ENCODE measurements around the gene USF1.

Gene USF1, protein sequence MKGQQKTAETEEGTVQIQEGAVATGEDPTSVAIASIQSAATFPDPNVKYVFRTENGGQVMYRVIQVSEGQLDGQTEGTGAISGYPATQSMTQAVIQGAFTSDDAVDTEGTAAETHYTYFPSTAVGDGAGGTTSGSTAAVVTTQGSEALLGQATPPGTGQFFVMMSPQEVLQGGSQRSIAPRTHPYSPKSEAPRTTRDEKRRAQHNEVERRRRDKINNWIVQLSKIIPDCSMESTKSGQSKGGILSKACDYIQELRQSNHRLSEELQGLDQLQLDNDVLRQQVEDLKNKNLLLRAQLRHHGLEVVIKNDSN

DNA sequence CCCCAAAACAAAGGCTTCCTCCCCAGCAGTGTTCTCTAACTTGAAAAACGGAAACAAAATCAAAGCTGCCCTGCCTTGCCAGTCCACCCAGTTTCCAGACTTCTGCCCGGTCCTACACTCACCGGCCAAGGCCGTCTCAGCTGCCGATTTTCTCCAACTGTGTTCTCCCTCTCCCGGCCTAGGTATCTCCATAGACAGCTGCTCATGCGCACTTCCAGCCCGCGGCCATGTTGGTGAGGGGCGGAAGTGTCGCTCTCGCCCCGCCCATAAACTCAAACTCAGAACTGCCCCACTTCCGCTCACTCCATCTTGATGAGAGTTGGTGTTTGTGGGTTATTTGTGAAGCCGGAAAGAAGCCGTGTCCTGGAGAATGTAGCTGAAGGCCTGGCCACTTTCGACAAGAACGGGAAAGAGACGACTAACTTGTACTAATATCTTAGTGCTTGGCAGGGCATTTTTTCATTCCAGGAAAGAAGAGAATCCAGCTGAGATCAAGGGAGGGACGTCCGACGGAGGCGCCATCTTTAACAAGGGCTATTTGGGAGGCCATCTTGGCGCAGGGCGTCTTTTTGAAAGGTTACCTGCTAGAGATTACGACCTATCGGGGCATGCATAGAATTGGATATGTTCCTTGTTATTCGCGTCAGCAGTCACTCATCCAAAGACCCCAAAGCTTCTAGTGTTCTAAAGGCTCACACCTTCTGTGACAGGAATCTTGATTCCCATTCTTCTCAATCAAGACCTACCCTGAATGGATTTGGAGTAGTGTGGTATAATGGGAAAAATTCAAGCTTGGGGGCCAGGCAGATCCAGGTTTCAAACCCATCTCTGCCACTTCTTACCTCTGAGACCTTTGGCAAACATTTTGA is at the start of gene USF1:
Gene USF1, minus strand, starts transcription at position 242 of the 869 bp plus-strand sequence. CDS start 2,702 bp downstream, outside the sequence.
- intact Hi-C loops (cut with DNase I), result loop anchor here (5.0 kb wide), 3 partner anchors 51 to 86 kb away; partner anchors contain the start of genes DEDD, KLHDC9, NIT1 and PFDN2
- DNase-seq, result peak; percentile 88 to 99 (median 91)

DNA sequence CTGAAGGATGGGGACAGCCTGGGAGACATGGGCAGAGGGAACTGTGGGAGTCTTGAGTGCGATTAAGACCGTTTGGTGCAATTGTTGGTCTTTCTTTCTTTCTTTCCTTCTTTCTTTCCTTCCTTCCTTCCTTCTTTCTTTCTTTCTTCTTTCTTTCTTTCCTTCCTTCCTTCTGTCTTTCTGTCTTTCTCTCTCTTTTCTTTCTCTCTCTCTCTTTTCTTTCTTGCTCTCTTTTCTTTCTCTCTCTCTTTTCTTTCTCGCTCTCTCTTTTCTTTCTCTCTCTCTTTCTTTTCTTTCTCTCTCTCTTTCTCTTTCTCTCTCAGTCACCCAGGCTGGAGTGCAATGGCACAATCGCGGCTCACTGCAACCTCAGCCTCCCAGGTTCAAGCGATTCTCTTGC is 49.5 kb upstream of the USF1 start:
- DNase-seq, result no peak
- intact Hi-C loops (cut with DNase I), result loop anchor here (5.0 kb wide), 4 partner anchors 37 to 368 kb away; partner anchors contain the start of genes DEDD and USF1

DNA sequence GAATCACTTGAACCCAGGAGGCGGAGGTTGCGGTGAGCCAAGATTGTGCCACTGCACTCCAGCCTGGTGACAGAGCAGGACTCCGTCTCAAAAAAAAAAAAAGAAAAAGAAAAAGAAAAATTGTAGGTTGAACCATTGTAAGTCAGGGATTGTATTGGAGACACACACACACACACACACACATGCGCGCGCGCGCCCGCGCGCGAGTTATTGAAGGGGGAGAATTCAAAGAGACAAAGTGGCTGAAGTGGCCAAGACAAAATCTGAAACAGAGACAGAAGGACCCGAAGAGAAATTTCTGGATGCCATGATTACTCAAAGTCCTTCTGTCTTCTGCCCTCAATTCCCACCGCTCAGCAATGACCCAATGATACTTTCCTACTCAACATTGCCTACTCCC is 48.7 kb upstream of the USF1 start:
- intact Hi-C loops (cut with DNase I), result no loop called here

DNA sequence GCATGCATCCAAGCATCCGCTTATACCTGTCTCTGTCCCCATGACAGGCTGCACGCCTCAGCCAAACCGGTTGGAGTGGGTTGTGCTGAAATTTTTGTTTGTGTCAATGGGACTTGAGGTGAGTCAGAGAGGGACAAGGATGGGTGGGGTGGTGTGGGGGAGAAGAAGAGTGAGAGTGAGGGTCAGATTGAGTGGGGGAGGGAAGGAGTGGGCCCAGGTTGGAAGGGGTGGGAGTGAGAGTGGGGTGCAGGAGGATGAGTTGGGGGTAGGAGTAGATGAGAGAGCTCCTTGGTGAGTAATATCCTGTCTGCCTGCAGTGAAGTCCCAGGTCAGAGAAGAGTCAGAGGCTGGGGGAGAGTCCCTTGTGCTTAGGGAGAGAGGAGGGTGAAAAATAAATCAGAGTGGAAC is 46.8 kb upstream of the USF1 start:
- intact Hi-C loops (cut with DNase I), result no loop called here
- no peak for DNase-seq

More for the DNA sequence above, 48.7 kb upstream of the USF1 start:
- no peak for DNase-seq

DNA sequence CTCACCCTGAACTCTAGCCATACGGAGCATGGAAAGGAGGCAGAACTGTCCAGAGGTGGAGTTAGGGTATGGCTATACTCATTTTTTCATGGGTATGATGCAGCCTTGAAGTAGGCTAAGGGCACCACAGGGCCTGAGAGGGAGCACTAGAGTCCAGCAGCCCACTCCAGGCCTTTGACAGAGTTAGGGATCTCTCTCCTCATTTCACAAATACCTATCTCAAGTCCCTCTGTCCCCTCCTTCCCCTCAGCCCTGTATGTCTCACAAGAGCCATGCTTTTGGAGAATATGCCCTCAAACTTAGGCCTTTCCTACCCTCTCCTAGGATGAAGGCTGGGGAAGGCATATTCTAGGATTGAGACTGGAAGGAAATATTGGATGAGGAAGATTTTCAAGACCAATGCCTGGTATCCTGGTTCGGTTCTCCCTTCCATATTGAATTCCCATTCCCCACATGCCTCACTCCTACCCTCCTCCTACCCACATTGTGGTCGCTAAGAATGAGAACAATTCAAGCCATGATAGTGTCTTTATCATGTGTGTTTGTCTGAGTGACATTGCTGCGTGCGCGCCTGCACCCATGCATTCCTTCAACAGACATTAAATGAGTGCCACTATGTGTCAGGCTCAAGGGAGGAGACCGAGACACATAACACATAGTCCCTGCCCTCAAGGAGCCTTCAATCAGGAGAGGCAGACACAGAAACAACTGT is 46.2 kb upstream of the USF1 start:
- peak in 1 of 10 donors; percentile 22 for DNase-seq
- intact Hi-C loops (cut with DNase I), result no loop called here

DNA sequence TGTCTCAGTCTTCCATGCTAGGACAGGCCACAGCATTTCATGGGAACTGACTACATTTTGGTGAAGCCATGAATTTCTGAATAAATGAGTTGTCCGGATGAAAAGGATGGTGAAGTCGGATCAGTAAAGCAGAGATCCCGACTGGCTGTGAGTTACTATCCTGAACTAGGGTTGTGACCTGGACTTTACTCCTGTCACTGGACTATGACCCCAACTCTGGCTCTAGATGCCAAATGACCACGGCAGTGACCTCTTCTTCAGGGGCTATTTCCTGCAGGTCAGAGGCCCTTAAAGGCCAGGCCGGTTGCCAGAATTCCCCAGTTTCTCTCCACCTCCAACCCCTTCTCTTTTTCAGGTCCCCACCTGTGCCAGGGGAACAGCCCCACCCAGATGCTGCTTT is 45.3 kb upstream of the USF1 start:
- intact Hi-C loops (cut with DNase I), result no loop called here
- DNase-seq, result no peak

DNA sequence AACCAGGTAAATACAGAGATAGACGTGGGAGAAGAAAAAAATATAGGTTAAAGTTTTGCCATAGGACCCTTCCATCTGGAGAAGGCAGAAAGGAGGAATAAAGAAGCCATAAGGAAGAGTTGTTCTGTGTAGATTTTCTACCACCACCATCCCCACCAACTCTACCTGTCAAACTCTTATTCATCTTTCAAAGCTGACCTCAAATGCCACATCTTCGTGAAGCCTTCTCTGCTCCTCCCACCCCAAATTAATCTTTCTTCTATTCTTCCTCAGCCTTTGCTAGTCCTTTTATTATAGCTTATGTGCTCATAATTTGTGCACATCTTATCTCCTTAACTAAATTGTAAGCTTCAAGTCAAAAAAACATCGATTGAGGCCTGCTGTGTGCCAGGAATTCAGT is 44.8 kb upstream of the USF1 start:
- intact Hi-C loops (cut with DNase I), result no loop called here
- DNase-seq, result no peak

DNA sequence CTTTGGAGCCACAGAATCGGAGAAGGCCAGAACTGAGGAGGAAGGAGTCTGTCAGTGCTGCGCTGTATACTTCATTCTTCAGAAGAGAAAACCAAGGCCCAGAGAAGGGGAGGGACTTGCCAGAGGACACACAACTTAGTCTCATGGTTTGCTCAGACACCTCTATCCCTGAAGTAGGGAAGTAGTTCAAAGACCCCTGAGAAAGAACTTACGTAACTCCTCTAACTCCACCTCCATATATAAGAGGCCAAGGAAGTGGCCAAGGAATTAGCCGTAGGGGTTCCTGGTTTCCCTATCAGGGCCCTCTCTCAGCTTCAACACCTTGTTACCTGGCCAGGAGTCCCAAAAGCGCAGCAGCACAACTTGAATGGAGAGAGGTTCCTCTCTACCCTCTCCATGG is 44.2 kb upstream of the USF1 start:
- intact Hi-C loops (cut with DNase I), result no loop called here
- no peak for DNase-seq

DNA sequence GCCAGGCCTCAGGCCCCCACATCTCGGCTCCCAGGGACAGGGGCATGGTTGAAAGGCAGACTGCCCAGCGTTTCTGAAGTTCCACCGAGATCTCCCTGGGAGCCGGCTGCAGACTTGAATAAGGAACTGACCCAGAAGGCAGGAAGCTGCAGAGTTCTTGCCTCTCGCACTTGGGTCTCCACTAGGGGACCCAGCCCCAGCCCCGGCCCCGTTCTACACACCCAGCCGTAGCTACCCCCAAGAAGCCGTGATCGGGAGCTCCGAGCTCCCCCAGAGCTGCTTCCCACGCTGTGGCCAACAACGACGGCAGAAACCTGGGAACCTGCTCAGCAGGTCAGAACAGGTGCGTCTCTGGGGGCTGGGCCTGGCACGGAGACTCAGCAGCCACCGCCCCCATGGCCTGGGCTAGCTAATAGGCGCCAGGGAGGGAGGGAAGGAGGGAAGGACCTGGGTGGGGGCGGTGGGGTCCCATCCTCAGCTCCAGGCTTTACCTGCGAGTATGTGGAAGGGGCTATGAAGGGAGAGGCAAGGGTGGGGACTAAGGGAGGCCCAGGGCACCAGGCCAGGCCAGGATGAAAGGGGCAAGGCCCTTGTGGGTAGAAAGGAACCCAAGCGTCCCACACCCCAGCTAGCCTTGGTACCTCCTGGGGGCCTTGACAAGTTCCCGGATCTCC is 43.6 kb upstream of the USF1 start, which contains the start of gene NECTIN4:
Gene NECTIN4, minus strand, starts transcription at position 308 of the 674 bp plus-strand sequence. Its CDS starts 262 bp downstream, at position 46.
- peak in 1 of 10 donors; percentile 39 for DNase-seq

DNA sequence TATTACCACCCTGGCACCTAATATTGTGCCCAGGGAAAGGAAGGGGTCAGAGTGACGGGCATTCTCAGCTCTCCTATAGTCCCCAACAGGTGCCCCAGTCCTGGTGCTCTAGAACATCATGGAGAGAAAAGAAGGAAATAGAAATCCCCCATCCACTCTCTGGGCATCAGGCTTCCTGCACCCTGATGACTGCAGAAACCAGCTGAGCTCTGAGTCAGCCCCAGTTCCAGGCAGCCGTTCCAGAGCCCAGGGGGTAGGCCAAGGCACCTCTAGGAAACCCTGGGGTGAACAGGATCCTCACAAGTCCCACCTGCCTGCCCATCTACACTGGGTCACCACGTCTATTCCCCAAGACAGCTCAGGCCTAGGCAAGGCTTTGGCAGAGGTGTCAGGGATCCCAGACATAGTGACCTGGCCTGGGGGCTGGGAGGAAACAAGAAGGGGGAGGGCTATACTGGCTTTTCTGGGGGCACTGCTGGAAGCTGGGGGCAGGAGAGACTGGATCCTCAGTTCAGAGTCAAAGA is 42.9 kb upstream of the USF1 start:
- intact Hi-C loops (cut with DNase I), result no loop called here
- DNase-seq, result no peak

More for the DNA sequence above, 43.6 kb upstream of the USF1 start, which contains the start of gene NECTIN4:
- intact Hi-C loops (cut with DNase I), result no loop called here

DNA sequence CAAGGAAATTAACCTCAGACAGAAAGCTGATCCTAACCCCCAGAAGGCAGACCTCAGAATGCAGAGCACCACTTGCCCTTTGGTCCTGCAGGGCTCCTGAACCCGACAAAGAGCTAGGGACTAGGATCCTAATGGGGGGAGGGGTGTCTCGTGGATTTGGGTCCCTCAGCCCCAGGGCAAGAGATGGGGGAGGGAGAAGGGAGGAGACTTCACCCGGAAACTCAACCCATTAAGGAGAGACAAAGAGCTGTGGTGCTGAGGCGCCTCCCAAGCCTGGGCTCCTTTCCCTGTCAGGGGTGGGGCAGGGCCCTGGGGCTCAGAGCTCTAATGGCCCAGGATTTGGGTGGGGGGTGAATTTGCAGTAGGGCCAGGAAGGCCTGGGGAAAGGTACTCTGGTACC is 40.7 kb upstream of the USF1 start:
- intact Hi-C loops (cut with DNase I), result no loop called here
- no peak for DNase-seq

DNA sequence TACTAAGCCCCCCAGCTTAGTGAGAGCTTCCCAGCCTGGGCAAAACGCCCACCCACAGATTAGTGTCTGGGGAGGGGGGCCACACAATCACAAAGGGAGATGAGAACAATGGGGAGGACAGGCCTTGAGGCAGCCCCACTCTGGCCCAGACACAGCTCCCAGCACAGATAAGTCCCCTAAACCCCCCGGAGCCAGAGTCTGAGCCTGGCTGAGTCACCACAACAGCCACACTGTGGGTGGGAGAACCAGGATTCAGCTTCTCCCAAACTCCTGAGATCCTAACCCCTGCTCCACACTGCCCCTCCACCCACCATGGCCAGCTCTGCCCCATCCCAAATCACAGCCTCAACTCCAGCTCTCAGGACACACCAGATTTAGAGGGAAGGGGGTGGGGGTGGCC is 39.4 kb upstream of the USF1 start:
- intact Hi-C loops (cut with DNase I), result no loop called here
- DNase-seq, result peak in 1 of 10 donors; percentile 27

DNA sequence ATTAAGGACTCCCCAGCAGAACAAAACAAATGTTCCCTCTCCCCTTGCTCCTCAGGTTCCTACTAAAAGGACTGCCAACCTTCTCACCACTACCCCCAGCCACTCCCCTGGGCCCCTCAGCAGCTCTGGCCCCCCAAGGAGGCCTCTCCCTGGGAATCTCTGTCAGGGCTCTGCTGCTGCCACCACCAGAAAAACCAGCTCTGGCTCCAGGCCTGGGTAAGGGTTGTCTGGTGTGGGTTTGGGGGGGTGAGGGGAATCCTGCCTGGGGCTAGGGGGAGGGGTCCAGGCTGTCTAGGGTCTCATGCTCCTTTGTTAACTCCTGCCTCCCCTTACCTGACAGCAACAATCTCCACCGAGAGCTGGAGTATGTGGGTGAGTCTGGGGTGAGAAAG is 38.8 kb upstream of the USF1 start:
- intact Hi-C loops (cut with DNase I), result no loop called here
- peak in 1 of 10 donors; percentile 13 for DNase-seq

DNA sequence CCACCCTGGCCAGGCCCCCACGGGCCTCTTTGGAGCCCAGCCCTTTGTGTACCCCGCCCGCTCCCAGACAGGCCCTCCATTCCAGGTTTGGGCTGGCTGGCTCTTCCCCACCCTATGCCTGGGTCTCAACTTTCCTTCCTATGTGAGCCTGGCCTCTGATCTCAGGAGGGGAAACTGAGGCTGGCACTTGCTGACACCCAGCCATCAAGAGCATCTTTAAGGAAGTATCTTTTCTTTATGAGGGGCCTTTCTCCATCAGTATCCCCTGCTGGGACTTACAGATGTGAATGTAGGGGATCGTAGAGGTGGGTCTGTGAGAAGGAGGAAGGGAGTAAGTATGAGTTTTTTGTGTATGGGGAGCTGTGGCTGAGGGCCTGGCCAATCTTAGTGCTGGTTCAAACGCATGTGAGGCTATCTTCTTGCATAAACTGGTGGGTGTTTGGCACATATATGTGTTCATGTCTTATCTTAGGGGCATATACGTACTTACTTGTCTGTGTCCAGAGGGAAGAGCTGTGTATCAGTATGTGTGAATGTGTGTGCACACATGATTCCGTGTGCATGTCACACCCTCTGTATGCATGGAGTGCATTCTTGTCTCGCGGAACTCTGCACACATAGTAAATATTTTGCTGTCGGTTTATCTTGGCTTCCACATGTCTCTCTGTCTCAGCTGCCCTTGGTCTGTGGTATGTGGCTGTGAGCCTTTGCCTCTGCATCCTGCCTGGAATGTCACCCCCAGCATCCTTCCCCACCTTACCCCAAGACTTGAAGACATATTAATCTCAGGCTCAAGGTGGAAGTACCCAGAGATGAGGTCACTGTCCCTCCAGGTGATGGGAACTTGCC is 38.2 kb upstream of the USF1 start:
- intact Hi-C loops (cut with DNase I), result no loop called here
- DNase-seq, result no peak

DNA sequence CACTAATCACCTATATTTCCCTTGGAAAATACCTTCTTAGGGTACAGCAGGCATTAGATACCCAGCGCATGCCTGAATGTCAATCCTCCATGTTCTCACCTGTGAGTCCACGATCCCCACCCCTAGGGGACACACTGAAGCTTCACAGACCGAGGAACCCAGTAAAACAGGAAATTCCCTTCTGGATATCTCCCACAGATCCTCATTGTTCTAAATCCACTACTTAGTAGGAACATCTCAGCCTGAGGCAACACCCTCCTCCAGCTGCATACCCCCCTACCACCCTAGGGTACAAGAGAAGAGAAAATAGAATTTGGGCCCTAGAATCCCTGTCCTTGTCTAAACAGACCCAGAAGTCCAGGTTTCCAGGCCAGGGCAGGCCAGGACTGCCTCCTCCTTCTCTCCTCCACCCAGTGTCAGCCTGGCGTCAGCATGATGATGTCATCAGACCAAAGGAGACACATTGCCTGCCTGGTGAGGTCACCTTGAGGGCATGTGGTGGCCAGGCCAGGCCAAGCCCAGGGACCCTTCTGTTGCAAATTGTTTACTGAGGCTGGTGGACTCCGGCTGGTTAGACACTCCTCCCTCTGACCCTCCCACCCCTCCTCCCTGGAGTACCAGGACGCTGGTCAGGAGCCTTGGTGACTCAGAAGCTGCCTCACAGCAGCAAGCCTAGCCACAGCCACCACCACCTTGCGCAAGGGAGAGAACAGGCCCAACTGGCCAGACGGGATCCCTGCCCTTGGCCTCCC is 37.4 kb upstream of the USF1 start:
- DNase-seq, result no peak
- intact Hi-C loops (cut with DNase I), result no loop called here

DNA sequence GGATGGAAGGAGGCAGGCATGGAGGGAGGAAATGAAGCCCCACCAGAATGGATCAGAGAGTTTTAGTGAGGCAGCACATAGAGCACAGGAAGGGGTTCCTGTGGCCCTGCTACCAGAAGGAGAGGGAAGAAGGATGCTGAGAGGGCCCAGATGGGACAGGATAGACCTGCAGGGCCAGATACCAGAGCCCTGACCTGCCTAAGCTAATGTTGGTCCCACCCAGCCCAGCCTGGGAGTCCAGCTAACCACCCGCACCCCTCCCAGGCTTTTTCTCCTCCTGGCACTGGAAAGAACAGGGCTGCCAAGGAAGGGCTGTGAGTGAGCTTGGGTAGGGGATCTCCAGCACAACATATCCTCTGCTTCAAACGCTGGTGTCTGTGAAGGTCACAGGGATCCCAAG is 36.7 kb upstream of the USF1 start:
- no peak for DNase-seq
- intact Hi-C loops (cut with DNase I), result no loop called here

DNA sequence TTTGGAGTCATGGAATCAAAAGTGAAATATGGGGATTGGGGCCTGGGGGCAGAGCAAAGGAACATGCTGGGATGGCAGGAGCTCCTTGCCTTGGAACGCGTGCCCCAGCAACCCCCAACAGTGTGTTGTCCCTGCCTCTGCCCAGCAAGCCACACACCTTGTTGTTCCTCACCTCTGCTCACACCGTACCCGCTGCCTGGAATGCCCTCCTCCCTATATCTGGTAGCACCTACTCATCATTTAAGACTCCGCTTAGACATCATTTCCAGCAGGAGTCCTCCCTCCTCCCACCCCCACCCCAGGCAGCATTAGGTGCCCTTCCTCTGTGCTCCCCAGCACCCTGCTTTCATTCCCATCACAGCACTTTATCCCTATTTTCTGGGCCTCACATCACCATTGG is 35.7 kb upstream of the USF1 start:
- DNase-seq, result no peak
- intact Hi-C loops (cut with DNase I), result no loop called here

Data from posterior cingulate gyrus (tissue), 11 donors.